DND-41 (cell line): ENCODE measurements around the gene CLN6.

Experiments
- CTCF ChIP-seq: IDR thresholded peaks from 2 replicates; pipeline ENCODE4 v1.5.1; 2012; ENCODE audit warnings: borderline replicate concordance, low read length, moderate library complexity, mild to moderate bottlenecking; ENCODE audit not compliant: poor library complexity, severe bottlenecking; ENCODE audit errors: extremely low read depth
- EZH2 ChIP-seq: IDR thresholded peaks from 3 replicates; pipeline ENCODE4 v1.6.1; 2012; ENCODE audit warnings: borderline replicate concordance, low read depth, mild to moderate bottlenecking, moderate library complexity, low read length, inconsistent platforms; ENCODE audit not compliant: severe bottlenecking

- TF ChIP-seq CTCF (no peak), EZH2 (no peak)
Measured at GRCh38 chr15:68277603-68278344, 48.2 kb upstream of the CLN6 start, which contains the start of gene FEM1B.
